ENCODE measurements around the gene ARCN1. TPM values are rescaled to one million over a fixed set of nuclear protein-coding genes. Genes with fewer than 3 reads are reported as not detected.

The ARCN1 gene
- polyA plus RNA-seq, 4 donors, result 79.7 to 143 (median 114) TPM

GRCh38 chr11:118623269-118623655, 51.1 kb downstream of the ARCN1 start:
- 20 to 43% (median 37%) methylated on average over 4 of the region's 4 CpGs for WGBS, 3 donors
- DNase-seq, result no peak
- no peak overlapping the region for H3K4me3 ChIP-seq (ENCODE audit: low read depth in 1 of 3, low read length in 3 of 3)
- H3K36me3 ChIP-seq (ENCODE audit: control insufficient read depth in 3 of 3, insufficient read depth in 2 of 3, low read depth in 1 of 3, low read length in 3 of 3), result peaks cover 0 to 33% (median 0%) of the 10 kb centered on the region in 3 donors
- H3K4me1 ChIP-seq (ENCODE audit: control insufficient read depth in 3 of 3, insufficient read depth in 2 of 3, low read depth in 1 of 3, low read length in 2 of 3), result peaks cover 2 to 30% (median 16%) of the 10 kb centered on the region in 3 donors
- H3K9me3 ChIP-seq (ENCODE audit: control insufficient read depth in 2 of 2, insufficient read depth in 1 of 2, low read depth in 1 of 2, low read length in 1 of 2), result no peaks in the 10 kb centered on the region
- H3K27ac ChIP-seq (ENCODE audit: low read depth in 1 of 3, low read length in 2 of 3), result peak overlapping the region in 2 of 3 donors; percentile 19 to 76
- FAIRE-seq, result no peak
- H3K27me3 ChIP-seq (ENCODE audit: control insufficient read depth in 3 of 3, insufficient read depth in 3 of 3, low read length in 3 of 3), result peaks cover 0 to 2% (median 0%) of the 10 kb centered on the region in 3 donors

- Histone ChIP-seq H3K9me3 (ENCODE audit: control insufficient read depth in 2 of 2, insufficient read depth in 1 of 2, low read depth in 1 of 2, low read length in 1 of 2) (no peaks in the 10 kb centered on the region), H3K27ac (ENCODE audit: low read depth in 1 of 3, low read length in 2 of 3) (peak overlapping the region in 1 of 3 donors; percentile 6), H3K27me3 (ENCODE audit: control insufficient read depth in 3 of 3, insufficient read depth in 3 of 3, low read length in 3 of 3) (peaks cover 0 to 2% (median 0%) of the 10 kb centered on the region in 3 donors), H3K4me1 (ENCODE audit: control insufficient read depth in 3 of 3, insufficient read depth in 2 of 3, low read depth in 1 of 3, low read length in 2 of 3) (peaks cover 4 to 33% (median 16%) of the 10 kb centered on the region in 3 donors), H3K36me3 (ENCODE audit: control insufficient read depth in 3 of 3, insufficient read depth in 2 of 3, low read depth in 1 of 3, low read length in 3 of 3) (peaks cover 0 to 41% (median 0%) of the 10 kb centered on the region in 3 donors), H3K4me3 (ENCODE audit: low read depth in 1 of 3, low read length in 3 of 3) (no peak overlapping the region)
- WGBS, 3 donors, result 28 to 60% (median 43%) methylated on average over 6 of the region's 6 CpGs
- FAIRE-seq (no peak), DNase-seq (no peak)
Measured at GRCh38 chr11:118625036-118625690, 53.0 kb downstream of the ARCN1 start.

- H3K27me3 ChIP-seq (ENCODE audit: control insufficient read depth in 3 of 3, insufficient read depth in 3 of 3, low read length in 3 of 3), result no peaks in the 10 kb centered on the region
- no peak for FAIRE-seq
- no peak for DNase-seq
- peaks cover 0 to 43% (median 0%) of the 10 kb centered on the region in 3 donors for H3K36me3 ChIP-seq (ENCODE audit: control insufficient read depth in 3 of 3, insufficient read depth in 2 of 3, low read depth in 1 of 3, low read length in 3 of 3)
- peaks cover 2 to 31% (median 12%) of the 10 kb centered on the region in 3 donors for H3K4me1 ChIP-seq (ENCODE audit: control insufficient read depth in 3 of 3, insufficient read depth in 2 of 3, low read depth in 1 of 3, low read length in 2 of 3)
- no peak overlapping the region for H3K4me3 ChIP-seq (ENCODE audit: low read depth in 1 of 3, low read length in 3 of 3)
- no peak overlapping the region for H3K27ac ChIP-seq (ENCODE audit: low read depth in 1 of 3, low read length in 2 of 3)
- no peaks in the 10 kb centered on the region for H3K9me3 ChIP-seq (ENCODE audit: control insufficient read depth in 2 of 2, insufficient read depth in 1 of 2, low read depth in 1 of 2, low read length in 1 of 2)
- 58 to 74% (median 71%) methylated on average over 2 of the region's 2 CpGs for WGBS, 3 donors
Measured at GRCh38 chr11:118625976-118626375, 53.8 kb downstream of the ARCN1 start.

- no peaks in the 10 kb centered on the region for H3K27me3 ChIP-seq (ENCODE audit: control insufficient read depth in 3 of 3, insufficient read depth in 3 of 3, low read length in 3 of 3)
- peaks cover 4 to 38% (median 7%) of the 10 kb centered on the region in 3 donors for H3K4me1 ChIP-seq (ENCODE audit: control insufficient read depth in 3 of 3, insufficient read depth in 2 of 3, low read depth in 1 of 3, low read length in 2 of 3)
- H3K9me3 ChIP-seq (ENCODE audit: control insufficient read depth in 2 of 2, insufficient read depth in 1 of 2, low read depth in 1 of 2, low read length in 1 of 2), result no peaks in the 10 kb centered on the region
- no peak overlapping the region for H3K4me3 ChIP-seq (ENCODE audit: low read depth in 1 of 3, low read length in 3 of 3)
- DNase-seq, result no peak
- H3K27ac ChIP-seq (ENCODE audit: low read depth in 1 of 3, low read length in 2 of 3), result no peak overlapping the region
- no peak for FAIRE-seq
- H3K36me3 ChIP-seq (ENCODE audit: control insufficient read depth in 3 of 3, insufficient read depth in 2 of 3, low read depth in 1 of 3, low read length in 3 of 3), result peaks cover 0 to 59% (median 0%) of the 10 kb centered on the region in 3 donors
- WGBS, 3 donors, result 93 to 96% (median 94%) methylated on average over 10 of the region's 10 CpGs
Measured at GRCh38 chr11:118627566-118627965, 55.4 kb downstream of the ARCN1 start.

GRCh38 chr11:118628031-118628430, 55.8 kb downstream of the ARCN1 start:
- peaks cover 0 to 62% (median 0%) of the 10 kb centered on the region in 3 donors for H3K36me3 ChIP-seq (ENCODE audit: control insufficient read depth in 3 of 3, insufficient read depth in 2 of 3, low read depth in 1 of 3, low read length in 3 of 3)
- DNase-seq (no peak), FAIRE-seq (no peak)
- no peak overlapping the region for H3K27ac ChIP-seq (ENCODE audit: low read depth in 1 of 3, low read length in 2 of 3)
- H3K4me1 ChIP-seq (ENCODE audit: control insufficient read depth in 3 of 3, insufficient read depth in 2 of 3, low read depth in 1 of 3, low read length in 2 of 3), result peaks cover 4 to 36% (median 7%) of the 10 kb centered on the region in 3 donors
- H3K27me3 ChIP-seq (ENCODE audit: control insufficient read depth in 3 of 3, insufficient read depth in 3 of 3, low read length in 3 of 3), result no peaks in the 10 kb centered on the region
- no peaks in the 10 kb centered on the region for H3K9me3 ChIP-seq (ENCODE audit: control insufficient read depth in 2 of 2, insufficient read depth in 1 of 2, low read depth in 1 of 2, low read length in 1 of 2)
- 94 to 95% (median 95%) methylated on average over 20 of the region's 20 CpGs for WGBS, 3 donors
- H3K4me3 ChIP-seq (ENCODE audit: low read depth in 1 of 3, low read length in 3 of 3), result no peak overlapping the region

GRCh38 chr11:118628432-118628831, 56.2 kb downstream of the ARCN1 start:
- Histone ChIP-seq H3K36me3 (ENCODE audit: control insufficient read depth in 3 of 3, insufficient read depth in 2 of 3, low read depth in 1 of 3, low read length in 3 of 3) (peaks cover 0 to 62% (median 0%) of the 10 kb centered on the region in 3 donors), H3K4me3 (ENCODE audit: low read depth in 1 of 3, low read length in 3 of 3) (no peak overlapping the region), H3K27ac (ENCODE audit: low read depth in 1 of 3, low read length in 2 of 3) (no peak overlapping the region), H3K4me1 (ENCODE audit: control insufficient read depth in 3 of 3, insufficient read depth in 2 of 3, low read depth in 1 of 3, low read length in 2 of 3) (peaks cover 4 to 38% (median 7%) of the 10 kb centered on the region in 3 donors), H3K9me3 (ENCODE audit: control insufficient read depth in 2 of 2, insufficient read depth in 1 of 2, low read depth in 1 of 2, low read length in 1 of 2) (no peaks in the 10 kb centered on the region), H3K27me3 (ENCODE audit: control insufficient read depth in 3 of 3, insufficient read depth in 3 of 3, low read length in 3 of 3) (no peaks in the 10 kb centered on the region)
- WGBS, 3 donors, result 91 to 95% (median 91%) methylated on average over 13 of the region's 13 CpGs
- DNase-seq (no peak), FAIRE-seq (no peak)

GRCh38 chr11:118628861-118629549, 56.8 kb downstream of the ARCN1 start:
- WGBS, 3 donors, result 26 to 52% (median 32%) methylated on average over 5 of the region's 5 CpGs
- no peaks in the 10 kb centered on the region for H3K9me3 ChIP-seq (ENCODE audit: control insufficient read depth in 2 of 2, insufficient read depth in 1 of 2, low read depth in 1 of 2, low read length in 1 of 2)
- peaks cover 0 to 64% (median 0%) of the 10 kb centered on the region in 3 donors for H3K36me3 ChIP-seq (ENCODE audit: control insufficient read depth in 3 of 3, insufficient read depth in 2 of 3, low read depth in 1 of 3, low read length in 3 of 3)
- H3K4me1 ChIP-seq (ENCODE audit: control insufficient read depth in 3 of 3, insufficient read depth in 2 of 3, low read depth in 1 of 3, low read length in 2 of 3), result peaks cover 4 to 44% (median 8%) of the 10 kb centered on the region in 3 donors
- no peaks in the 10 kb centered on the region for H3K27me3 ChIP-seq (ENCODE audit: control insufficient read depth in 3 of 3, insufficient read depth in 3 of 3, low read length in 3 of 3)
- DNase-seq (no peak), FAIRE-seq (no peak)
- no peak overlapping the region for H3K4me3 ChIP-seq (ENCODE audit: low read depth in 1 of 3, low read length in 3 of 3)
- no peak overlapping the region for H3K27ac ChIP-seq (ENCODE audit: low read depth in 1 of 3, low read length in 2 of 3)

GRCh38 chr11:118629761-118630661, 57.8 kb downstream of the ARCN1 start:
- Histone ChIP-seq H3K9me3 (ENCODE audit: control insufficient read depth in 2 of 2, insufficient read depth in 1 of 2, low read depth in 1 of 2, low read length in 1 of 2) (no peaks in the 10 kb centered on the region), H3K27ac (ENCODE audit: low read depth in 1 of 3, low read length in 2 of 3) (no peak overlapping the region), H3K36me3 (ENCODE audit: control insufficient read depth in 3 of 3, insufficient read depth in 2 of 3, low read depth in 1 of 3, low read length in 3 of 3) (peaks cover 0 to 58% (median 0%) of the 10 kb centered on the region in 3 donors), H3K27me3 (ENCODE audit: control insufficient read depth in 3 of 3, insufficient read depth in 3 of 3, low read length in 3 of 3) (no peaks in the 10 kb centered on the region), H3K4me3 (ENCODE audit: low read depth in 1 of 3, low read length in 3 of 3) (peak overlapping the region in 2 of 3 donors; percentile 14 to 28), H3K4me1 (ENCODE audit: control insufficient read depth in 3 of 3, insufficient read depth in 2 of 3, low read depth in 1 of 3, low read length in 2 of 3) (peaks cover 4 to 52% (median 11%) of the 10 kb centered on the region in 3 donors)
- FAIRE-seq (no peak), DNase-seq (peak; percentile 41 to 89)
- 20 to 66% (median 36%) methylated on average over 6 of the region's 6 CpGs for WGBS, 3 donors
